Lower leg skin (tissue), 3 donors: Measurements from ENCODE around the gene BCO2.

ENCODE experiments used
- POLR2A ChIP-seq, 2 donors: fragments of 450-650 bp; IDR thresholded peaks; one replicate each; pipeline ENCODE4 v1.6.1; 2016 to 2017; ENCODE audit warnings: antibody characterized with exemption in 2 of 2, mild to moderate bottlenecking in 1 of 2, moderate library complexity in 1 of 2
- TF ChIP-seq, protein P1 (sequence below), 3 donors: fragments of 450-650 bp; IDR thresholded peaks; one replicate each; pipeline ENCODE4 v1.5.1; 2016; ENCODE audit warnings: antibody characterized with exemption in 3 of 3, mild to moderate bottlenecking in 3 of 3, moderate library complexity in 2 of 3

DNA sequence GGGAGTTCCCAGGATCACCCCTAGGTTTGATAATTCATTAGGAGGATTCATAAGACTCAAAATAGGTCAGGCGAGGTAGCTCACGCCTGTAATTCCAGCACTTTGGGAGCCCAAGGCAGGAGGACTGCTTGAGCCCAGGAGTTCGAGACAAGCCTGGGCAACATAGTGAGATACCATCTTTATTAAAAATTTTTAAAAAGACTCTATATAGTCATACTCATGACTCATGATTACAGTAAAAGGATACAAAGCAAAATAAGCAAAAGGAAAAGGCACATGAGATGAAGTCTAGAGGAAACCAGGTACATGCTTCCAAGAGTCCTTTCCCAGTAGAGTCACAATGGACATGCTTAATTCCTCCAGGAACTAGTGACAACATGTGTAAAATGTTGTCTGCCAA is 37.0 kb downstream of the BCO2 start:
- TF ChIP-seq, protein P1, sequence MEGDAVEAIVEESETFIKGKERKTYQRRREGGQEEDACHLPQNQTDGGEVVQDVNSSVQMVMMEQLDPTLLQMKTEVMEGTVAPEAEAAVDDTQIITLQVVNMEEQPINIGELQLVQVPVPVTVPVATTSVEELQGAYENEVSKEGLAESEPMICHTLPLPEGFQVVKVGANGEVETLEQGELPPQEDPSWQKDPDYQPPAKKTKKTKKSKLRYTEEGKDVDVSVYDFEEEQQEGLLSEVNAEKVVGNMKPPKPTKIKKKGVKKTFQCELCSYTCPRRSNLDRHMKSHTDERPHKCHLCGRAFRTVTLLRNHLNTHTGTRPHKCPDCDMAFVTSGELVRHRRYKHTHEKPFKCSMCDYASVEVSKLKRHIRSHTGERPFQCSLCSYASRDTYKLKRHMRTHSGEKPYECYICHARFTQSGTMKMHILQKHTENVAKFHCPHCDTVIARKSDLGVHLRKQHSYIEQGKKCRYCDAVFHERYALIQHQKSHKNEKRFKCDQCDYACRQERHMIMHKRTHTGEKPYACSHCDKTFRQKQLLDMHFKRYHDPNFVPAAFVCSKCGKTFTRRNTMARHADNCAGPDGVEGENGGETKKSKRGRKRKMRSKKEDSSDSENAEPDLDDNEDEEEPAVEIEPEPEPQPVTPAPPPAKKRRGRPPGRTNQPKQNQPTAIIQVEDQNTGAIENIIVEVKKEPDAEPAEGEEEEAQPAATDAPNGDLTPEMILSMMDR (IDR thresholded peaks at IDR 0.05): no peak
- no peak for TF ChIP-seq POLR2A (IDR thresholded peaks at IDR 0.05)
